K562 (cell line): ENCODE data around the gene PHEX. TPM values are rescaled to one million over a fixed set of nuclear protein-coding genes. Genes with fewer than 3 reads are reported as not detected.

Experiments
- ATAC-seq: fragments of 200-7000 bp; cut with Tn5 transposase; 3 replicates; pipeline ENCODE4 v1.9.1; 2020; ENCODE audit warnings: moderate library complexity
- BruUV-seq: library from RNA; stranded (reverse); fragments of 400-500 nt; replicated peaks from 2 replicates; lab custom pipeline; 2021; lab: Mats Ljungman, UMichigan
- CTCF ChIA-PET: fragments of 300-600 bp; formaldehyde crosslinking; extraction: SDS; loops from one replicate; lab custom pipeline; 2021; ENCODE audit warnings: low intra/inter-chr PET ratio; lab: Yijun Ruan, JAX
- POLR2A ChIA-PET: fragments of 300-600, 350-650 bp; sonication (Branson Sonifier 250); formaldehyde crosslinking; extraction: SDS; loops from one replicate; lab custom pipeline; 2021; ENCODE audit warnings: antibody characterized with exemption, inconsistent platforms; lab: Yijun Ruan, JAX
- DNase-seq, 4 experiments: peaks; one replicate each; pipeline versions ENCODE4 v3.0.0 to v3.0.0-alpha.2; 2011 to 2018; ENCODE audit warnings: low spot score in 3 of 4, mixed read lengths in 3 of 4; ENCODE audit errors: extremely low read depth in 1 of 4
- FAIRE-seq: peaks from 2 replicates; lab custom pipeline; 2011; peaks lifted over from hg19 to GRCh38; lab: Jason Lieb, UNC
- H2AFZ ChIP-seq: 2 replicates; pipeline ENCODE4 v1.6.0; 2011; ENCODE audit warnings: low read depth, low read length, control low read depth, inconsistent platforms
- H3K27ac ChIP-seq: fragments of 200-600 bp; 3 replicates; pipeline ENCODE4 v1.8.0; 2011; ENCODE audit warnings: low read depth, mild to moderate bottlenecking, control low read depth, inconsistent platforms, low read length, moderate library complexity, mixed read lengths; ENCODE audit errors: extremely low read depth
- H3K27me3 ChIP-seq, 2 experiments: fragments of 300-600 bp in 1 of 2; 2 replicates in 1 of 2; 3 replicates in 1 of 2; pipeline versions ENCODE4 v1.6.0 to v1.8.0; 2011; ENCODE audit warnings: inconsistent platforms in 2 of 2, low read length in 2 of 2, mild to moderate bottlenecking in 1 of 2, mixed read lengths in 1 of 2, moderate library complexity in 1 of 2; ENCODE audit not compliant: control insufficient read depth in 2 of 2, insufficient read depth in 2 of 2
- H3K36me3 ChIP-seq: fragments of 300-600 bp; 3 replicates; pipeline ENCODE4 v1.8.0; 2011; ENCODE audit warnings: mild to moderate bottlenecking, low read length, inconsistent platforms; ENCODE audit not compliant: control insufficient read depth, insufficient read depth
- H3K4me1 ChIP-seq, 2 experiments: fragments of 200-600 bp in 1 of 2; replicated peaks in 1 of 2; 2 replicates in 1 of 2; 3 replicates in 1 of 2; pipeline versions ENCODE4 v1.5.1 to v1.8.0; 2011; ENCODE audit warnings: inconsistent platforms in 2 of 2, low read length in 2 of 2, mild to moderate bottlenecking in 1 of 2, mixed read lengths in 1 of 2, moderate library complexity in 1 of 2; ENCODE audit not compliant: control insufficient read depth in 2 of 2, insufficient read depth in 2 of 2
- H3K4me2 ChIP-seq: 2 replicates; pipeline ENCODE4 v1.6.1; 2011; ENCODE audit warnings: low read length, control low read depth, inconsistent platforms, mixed read lengths; ENCODE audit not compliant: insufficient read depth
- H3K4me3 ChIP-seq: fragments of 200-600 bp; sonication (generic), shearing (Covaris generic); 2 replicates; pipeline ENCODE4 v1.5.1; 2016; ENCODE audit warnings: control low read depth, inconsistent platforms
- H3K79me2 ChIP-seq: fragments of 200-600 bp; 3 replicates; pipeline ENCODE4 v1.8.0; 2011; ENCODE audit warnings: low read length, inconsistent platforms; ENCODE audit not compliant: control insufficient read depth, insufficient read depth
- H3K9ac ChIP-seq, 2 experiments: 2 replicates each; pipeline versions ENCODE4 v1.6.0 to v1.6.1; 2011; ENCODE audit warnings: low read depth in 2 of 2, low read length in 2 of 2, control low read depth in 1 of 2, inconsistent platforms in 1 of 2, mild to moderate bottlenecking in 1 of 2, mixed read lengths in 1 of 2; ENCODE audit not compliant: insufficient read depth in 1 of 2
- H3K9me1 ChIP-seq: one replicate; pipeline ENCODE4 v1.6.0; 2011; ENCODE audit warnings: inconsistent platforms, mild to moderate bottlenecking, low read length, moderate library complexity; ENCODE audit not compliant: control insufficient read depth, insufficient read depth
- H3K9me3 ChIP-seq: replicated peaks from 2 replicates; pipeline ENCODE4 v1.5.1; 2011; ENCODE audit warnings: low read depth, low read length, inconsistent platforms; ENCODE audit not compliant: control insufficient read depth, insufficient read depth
- H4K20me1 ChIP-seq: replicated peaks from 2 replicates; pipeline ENCODE4 v1.6.1; 2011; ENCODE audit warnings: low read length, inconsistent platforms, mixed read lengths; ENCODE audit not compliant: control insufficient read depth, insufficient read depth
- MEIS2 ChIP-seq: fragments of 450-650 bp; IDR thresholded peaks from 2 replicates; pipeline ENCODE4 v1.6.1; 2014; ENCODE audit warnings: mild to moderate bottlenecking; ENCODE audit not compliant: partially characterized antibody
- NR0B1 ChIP-seq: fragments of 450-650 bp; IDR thresholded peaks from one replicate; pipeline ENCODE4 v1.6.1; 2018; ENCODE audit warnings: mild to moderate bottlenecking, moderate library complexity; ENCODE audit not compliant: partially characterized antibody
- PKNOX1 ChIP-seq: fragments of 450-650 bp; IDR thresholded peaks from 2 replicates; pipeline ENCODE4 v1.6.1; 2016
- PTTG1 ChIP-seq: fragments of 450-650 bp; IDR thresholded peaks from 2 replicates; pipeline ENCODE4 v1.6.1; 2016; ENCODE audit warnings: low read depth, mild to moderate bottlenecking, missing genetic modification characterization, missing compliant biosample characterization
- RBM15 ChIP-seq: fragments of 200-400 bp; formaldehyde crosslinking; IDR thresholded peaks from 2 replicates; pipeline ENCODE4 v1.6.1; 2018; ENCODE audit warnings: mild to moderate bottlenecking, low read length, moderate library complexity; ENCODE audit not compliant: insufficient read depth
- SRF ChIP-seq, 2 experiments: fragments of 250-450, 450-650 bp in 1 of 2; sonication (Bioruptor Pico) in 1 of 2; sonication (generic) in 1 of 2; formaldehyde crosslinking; IDR thresholded peaks; 2 replicates each; pipeline versions ENCODE4 v1.5.0 to v1.5.1; 2020 to 2022; ENCODE audit warnings: mild to moderate bottlenecking in 1 of 2, missing genetic modification reagents in 1 of 2
- STAT5B ChIP-seq: fragments of 250-450 bp; sonication (Bioruptor Pico); IDR thresholded peaks from 2 replicates; pipeline ENCODE4 v1.8.0; 2021; ENCODE audit warnings: mild to moderate bottlenecking, inconsistent platforms
- ZNF224 ChIP-seq: sonication (generic); formaldehyde crosslinking; IDR thresholded peaks from 2 replicates; pipeline ENCODE4 v1.8.0; 2022; ENCODE audit warnings: mild to moderate bottlenecking, missing genetic modification reagents
- WGBS: fragments of 100-300 bp; shearing (Covaris generic); methylation state at CpG from one replicate; pipeline ENCODE4 v1.1.6; 2016; ENCODE audit warnings: low coverage, mixed read lengths; ENCODE audit not compliant: insufficient coverage; ENCODE audit errors: missing lambda C conversion rate; 5-methylcytosine and 5-hydroxymethylcytosine counted together
- in situ Hi-C: fragments of 300-500 bp; cut with MboI; formaldehyde crosslinking; loops from 4 replicates; pipeline ENCODE4 v1.15.0; 2018; ENCODE audit warnings: inconsistent platforms, mixed read lengths
- intact Hi-C: fragments of 100-400 bp; cut with micrococcal nuclease; formaldehyde crosslinking; loops from 2 replicates; pipeline ENCODE4 v1.14.2; 2022
- polyA plus RNA-seq, 8 experiments: library from polyadenylated mRNA; depleted of rRNA in 4 of 8; stranded (reverse) in 5 of 8; unstranded in 3 of 8; fragments of >200 nt; fragmentation: Nextera tagmentation in 2 of 8; fragmentation: Illumina TruSeq in 1 of 8; extraction: Ambion mirVana in 2 of 8; extraction: Trizol in 1 of 8; gene quantifications; 2 replicates each; pipeline versions ENCODE4 v1.2.1 to v1.2.3, GENCODE V29; 2011 to 2014; ENCODE audit warnings: inconsistent platforms in 1 of 8, missing spikeins in 1 of 8
- total RNA-seq, 7 experiments: library from RNA; depleted of rRNA in 6 of 7; stranded (reverse); fragments of >200 nt in 6 of 7; fragmentation: Illumina TruSeq in 2 of 7; extraction: Trizol in 2 of 7; gene quantifications; 2 replicates each; pipeline versions ENCODE4 v1.2.1 to v1.2.3, GENCODE V29; 2011 to 2021; ENCODE audit warnings: low replicate concordance in 1 of 7
- TF ChIP-seq, protein P1 (sequence below): fragments of 250-450 bp; sonication (Bioruptor Pico); IDR thresholded peaks from 2 replicates; pipeline ENCODE4 v1.4.0; 2020; ENCODE audit warnings: borderline replicate concordance
- TF ChIP-seq, protein P2 (sequence below), 2 experiments: IDR thresholded peaks; 2 replicates each; pipeline ENCODE4 v1.6.1; 2011; ENCODE audit warnings: borderline replicate concordance in 1 of 2, control low read depth in 1 of 2, low read depth in 1 of 2, low read length in 1 of 2, mild to moderate bottlenecking in 1 of 2, mixed read lengths in 1 of 2, moderate library complexity in 1 of 2; ENCODE audit not compliant: insufficient read depth in 1 of 2, insufficient read length in 1 of 2, poor library complexity in 1 of 2, severe bottlenecking in 1 of 2; ENCODE audit errors: extremely low read depth in 1 of 2
- TF ChIP-seq, protein P3 (sequence below), 2 experiments: fragments of 450-650 bp in 1 of 2; sonication (generic) in 1 of 2; formaldehyde crosslinking in 1 of 2; IDR thresholded peaks in 1 of 2; conservative IDR thresholded peaks in 1 of 2; 2 replicates each; pipeline versions ENCODE4 v1.6.1 to v1.8.1; 2016 to 2023; ENCODE audit warnings: mild to moderate bottlenecking in 2 of 2, moderate library complexity in 2 of 2, inconsistent platforms in 1 of 2, missing genetic modification reagents in 1 of 2

PHEX gene
- total and polyA plus RNA-seq, 9 of the 15 experiments (the other 6 are each of a cell fraction or from before 2014, with no cell fraction given): 0.01 to 0.11 (median 0.04) TPM; not detected in 6

DNA sequence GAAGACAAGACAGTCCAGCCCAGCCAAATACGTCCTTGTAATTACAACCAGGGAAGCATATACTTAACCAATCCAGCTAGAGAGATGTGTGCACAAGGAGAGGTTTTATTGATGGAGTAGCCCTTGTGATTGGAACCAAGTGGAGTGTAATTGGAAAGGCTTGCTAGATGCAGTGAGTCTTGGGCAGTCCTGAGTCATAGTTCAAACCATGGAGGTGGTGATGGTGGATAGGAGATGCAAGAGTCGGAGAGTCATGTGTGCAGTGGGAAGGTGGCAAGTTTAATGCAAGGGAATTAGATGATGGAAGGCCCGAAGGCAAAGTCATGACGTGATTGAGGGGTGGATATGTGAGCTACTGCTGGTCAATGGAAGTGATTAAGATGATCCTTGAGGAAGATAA is 63.7 kb downstream of the PHEX start (continued):
- TF ChIP-seq, protein P1, sequence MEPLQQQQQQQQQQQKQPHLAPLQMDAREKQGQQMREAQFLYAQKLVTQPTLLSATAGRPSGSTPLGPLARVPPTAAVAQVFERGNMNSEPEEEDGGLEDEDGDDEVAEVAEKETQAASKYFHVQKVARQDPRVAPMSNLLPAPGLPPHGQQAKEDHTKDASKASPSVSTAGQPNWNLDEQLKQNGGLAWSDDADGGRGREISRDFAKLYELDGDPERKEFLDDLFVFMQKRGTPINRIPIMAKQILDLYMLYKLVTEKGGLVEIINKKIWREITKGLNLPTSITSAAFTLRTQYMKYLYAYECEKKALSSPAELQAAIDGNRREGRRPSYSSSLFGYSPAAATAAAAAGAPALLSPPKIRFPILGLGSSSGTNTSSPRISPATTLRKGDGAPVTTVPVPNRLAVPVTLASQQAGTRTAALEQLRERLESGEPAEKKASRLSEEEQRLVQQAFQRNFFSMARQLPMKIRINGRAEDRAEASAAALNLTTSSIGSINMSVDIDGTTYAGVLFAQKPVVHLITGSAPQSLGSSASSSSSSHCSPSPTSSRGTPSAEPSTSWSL (CRISPR knock-in tag): no peak
- TF ChIP-seq STAT5B: no peak
- no peak for TF ChIP-seq PTTG1 (tag)
- TF ChIP-seq, protein P2, sequence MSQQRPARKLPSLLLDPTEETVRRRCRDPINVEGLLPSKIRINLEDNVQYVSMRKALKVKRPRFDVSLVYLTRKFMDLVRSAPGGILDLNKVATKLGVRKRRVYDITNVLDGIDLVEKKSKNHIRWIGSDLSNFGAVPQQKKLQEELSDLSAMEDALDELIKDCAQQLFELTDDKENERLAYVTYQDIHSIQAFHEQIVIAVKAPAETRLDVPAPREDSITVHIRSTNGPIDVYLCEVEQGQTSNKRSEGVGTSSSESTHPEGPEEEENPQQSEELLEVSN (IDR thresholded peaks at IDR 0.05; ENCODE audit: borderline replicate concordance in 1 of 2, extremely low read depth in 1 of 2, insufficient read depth in 1 of 2, insufficient read length in 1 of 2, low read depth in 1 of 2, low read length in 1 of 2, poor library complexity in 1 of 2, severe bottlenecking in 1 of 2): no peak

DNA sequence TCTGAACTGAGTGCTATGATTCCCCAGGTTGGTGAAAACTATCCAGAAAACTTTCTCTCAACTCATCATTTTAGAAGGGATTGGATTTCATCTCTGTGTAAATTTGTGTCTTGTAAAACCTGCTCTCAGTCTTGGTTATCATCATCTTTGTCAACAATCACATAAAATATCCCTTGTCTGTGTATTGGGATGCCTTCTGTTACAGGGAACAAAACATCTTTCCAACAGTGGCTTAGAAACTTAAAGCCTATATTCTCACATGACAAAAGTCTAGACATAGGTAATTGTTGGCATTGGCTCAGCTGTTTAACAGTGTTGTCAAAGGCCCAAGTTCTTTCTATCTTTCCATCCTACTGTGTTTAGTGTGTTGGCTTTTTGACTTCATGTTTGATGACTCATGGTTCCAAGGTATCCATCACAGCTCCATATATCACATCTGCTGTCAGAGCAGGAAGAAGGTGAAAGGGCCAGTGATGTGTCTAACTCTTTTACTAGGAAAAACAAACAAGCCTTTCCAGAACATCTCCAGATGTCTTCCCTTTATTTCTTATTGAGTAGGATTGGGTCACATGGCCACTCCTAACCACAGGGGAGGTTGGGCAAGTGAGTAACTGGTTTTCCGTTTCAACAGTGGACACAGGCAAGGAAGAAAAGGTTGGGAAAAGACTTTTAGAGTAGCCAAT is 65.0 kb downstream of the PHEX start:
- Histone ChIP-seq H2AFZ (no peak overlapping the region), H3K4me2 (no peak overlapping the region), H4K20me1 (no peaks in the 10 kb centered on the region), H3K36me3 (no peaks in the 10 kb centered on the region), H3K27ac (no peak overlapping the region), H3K4me1 (no peaks in the 10 kb centered on the region), H3K9me3 (no peaks in the 10 kb centered on the region), H3K9me1 (no peaks in the 10 kb centered on the region), H3K27me3 (no peaks in the 10 kb centered on the region), H3K79me2 (no peaks in the 10 kb centered on the region), H3K9ac (no peak overlapping the region), H3K4me3 (no peak overlapping the region)
- peak in 1 of 4 experiments; percentile 1 for DNase-seq
- TF ChIP-seq PKNOX1 (peak; percentile 46; the same call in 1 of the 2 replicates), RBM15 (no peak), NR0B1 (no peak), SRF (CRISPR knock-in tag; IDR thresholded peaks at IDR 0.05) (no peak), MEIS2 (peak; percentile 68), ZNF224 (CRISPR knock-in tag) (no peak)
- TF ChIP-seq, protein P3, sequence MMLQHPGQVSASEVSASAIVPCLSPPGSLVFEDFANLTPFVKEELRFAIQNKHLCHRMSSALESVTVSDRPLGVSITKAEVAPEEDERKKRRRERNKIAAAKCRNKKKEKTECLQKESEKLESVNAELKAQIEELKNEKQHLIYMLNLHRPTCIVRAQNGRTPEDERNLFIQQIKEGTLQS (IDR thresholded peaks at IDR 0.05): peak; percentile 28; the same call in 1 of the 2 replicates
- TF ChIP-seq, protein P3 (CRISPR knock-in tag; conservative IDR thresholded peaks at IDR 0.05): no peak
- no peak for ATAC-seq
- BruUV-seq: no TSS peak
- no peak for FAIRE-seq
- CTCF ChIA-PET: no interaction called here
- in situ Hi-C loops (no loop called here), intact Hi-C loops (no loop called here)
- POLR2A ChIA-PET: no interaction called here
- 0% methylated on average over 1 of the region's 1 CpG for WGBS
